Kidney epithelial cell (primary cell): Measurements from ENCODE around the gene C6orf47. TPM values are rescaled to one million over a fixed set of nuclear protein-coding genes. Genes with fewer than 3 reads are reported as not detected.

ENCODE experiments used
- DNase-seq: peaks from one replicate; pipeline ENCODE4 v3.0.0-alpha.2; 2010; ENCODE audit warnings: low read depth
- H3K27me3 ChIP-seq: 2 replicates; pipeline ENCODE4 v1.6.0; 2011; ENCODE audit warnings: low read length; ENCODE audit not compliant: control insufficient read depth, insufficient read depth
- H3K36me3 ChIP-seq: 2 replicates; pipeline ENCODE4 v1.5.1; 2011; ENCODE audit warnings: low read length; ENCODE audit not compliant: control insufficient read depth, insufficient read depth
- H3K4me3 ChIP-seq: 2 replicates; pipeline ENCODE4 v1.5.1; 2011; ENCODE audit warnings: low read depth, mild to moderate bottlenecking, control low read depth, low read length
- total RNA-seq: library from RNA; depleted of rRNA; stranded (reverse); fragments of >200 nt; gene quantifications from 2 replicates; pipeline ENCODE4 v1.2.3, GENCODE V29; 2015
- TF ChIP-seq, protein P1 (sequence below): IDR thresholded peaks from 2 replicates; pipeline ENCODE4 v1.5.1; 2011; ENCODE audit warnings: mild to moderate bottlenecking, moderate library complexity, low read length, control low read depth, inconsistent platforms; ENCODE audit not compliant: insufficient read depth, poor library complexity, severe bottlenecking

The C6orf47 gene
- total RNA-seq, 1 donor from 2014 or later: 24.9 TPM

DNA sequence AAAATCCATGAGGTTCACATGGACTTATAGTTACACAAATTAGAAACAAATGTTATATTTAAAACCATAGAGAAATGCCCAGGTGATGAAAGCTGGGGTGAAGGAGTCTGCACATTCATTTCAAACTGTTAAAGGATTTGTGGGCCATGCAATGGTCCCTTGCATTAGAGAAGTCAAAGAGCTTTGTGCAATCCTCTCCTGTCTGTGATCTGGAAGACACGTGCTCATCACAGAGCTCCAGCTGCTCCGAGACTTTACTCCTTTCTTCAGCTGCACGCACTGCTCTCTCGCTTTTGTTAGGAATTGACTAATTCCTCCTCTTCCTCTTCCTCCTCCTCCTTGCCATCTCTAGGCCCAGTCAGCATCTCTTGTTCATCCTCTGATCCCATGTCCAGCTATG lies 49.6 kb downstream of the C6orf47 start:
- H3K36me3 ChIP-seq: no peaks in the 10 kb centered on the region
- no peak overlapping the region for H3K4me3 ChIP-seq
- H3K27me3 ChIP-seq: no peaks in the 10 kb centered on the region
- DNase-seq: no peak
- TF ChIP-seq, protein P1, sequence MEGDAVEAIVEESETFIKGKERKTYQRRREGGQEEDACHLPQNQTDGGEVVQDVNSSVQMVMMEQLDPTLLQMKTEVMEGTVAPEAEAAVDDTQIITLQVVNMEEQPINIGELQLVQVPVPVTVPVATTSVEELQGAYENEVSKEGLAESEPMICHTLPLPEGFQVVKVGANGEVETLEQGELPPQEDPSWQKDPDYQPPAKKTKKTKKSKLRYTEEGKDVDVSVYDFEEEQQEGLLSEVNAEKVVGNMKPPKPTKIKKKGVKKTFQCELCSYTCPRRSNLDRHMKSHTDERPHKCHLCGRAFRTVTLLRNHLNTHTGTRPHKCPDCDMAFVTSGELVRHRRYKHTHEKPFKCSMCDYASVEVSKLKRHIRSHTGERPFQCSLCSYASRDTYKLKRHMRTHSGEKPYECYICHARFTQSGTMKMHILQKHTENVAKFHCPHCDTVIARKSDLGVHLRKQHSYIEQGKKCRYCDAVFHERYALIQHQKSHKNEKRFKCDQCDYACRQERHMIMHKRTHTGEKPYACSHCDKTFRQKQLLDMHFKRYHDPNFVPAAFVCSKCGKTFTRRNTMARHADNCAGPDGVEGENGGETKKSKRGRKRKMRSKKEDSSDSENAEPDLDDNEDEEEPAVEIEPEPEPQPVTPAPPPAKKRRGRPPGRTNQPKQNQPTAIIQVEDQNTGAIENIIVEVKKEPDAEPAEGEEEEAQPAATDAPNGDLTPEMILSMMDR: no peak

DNA sequence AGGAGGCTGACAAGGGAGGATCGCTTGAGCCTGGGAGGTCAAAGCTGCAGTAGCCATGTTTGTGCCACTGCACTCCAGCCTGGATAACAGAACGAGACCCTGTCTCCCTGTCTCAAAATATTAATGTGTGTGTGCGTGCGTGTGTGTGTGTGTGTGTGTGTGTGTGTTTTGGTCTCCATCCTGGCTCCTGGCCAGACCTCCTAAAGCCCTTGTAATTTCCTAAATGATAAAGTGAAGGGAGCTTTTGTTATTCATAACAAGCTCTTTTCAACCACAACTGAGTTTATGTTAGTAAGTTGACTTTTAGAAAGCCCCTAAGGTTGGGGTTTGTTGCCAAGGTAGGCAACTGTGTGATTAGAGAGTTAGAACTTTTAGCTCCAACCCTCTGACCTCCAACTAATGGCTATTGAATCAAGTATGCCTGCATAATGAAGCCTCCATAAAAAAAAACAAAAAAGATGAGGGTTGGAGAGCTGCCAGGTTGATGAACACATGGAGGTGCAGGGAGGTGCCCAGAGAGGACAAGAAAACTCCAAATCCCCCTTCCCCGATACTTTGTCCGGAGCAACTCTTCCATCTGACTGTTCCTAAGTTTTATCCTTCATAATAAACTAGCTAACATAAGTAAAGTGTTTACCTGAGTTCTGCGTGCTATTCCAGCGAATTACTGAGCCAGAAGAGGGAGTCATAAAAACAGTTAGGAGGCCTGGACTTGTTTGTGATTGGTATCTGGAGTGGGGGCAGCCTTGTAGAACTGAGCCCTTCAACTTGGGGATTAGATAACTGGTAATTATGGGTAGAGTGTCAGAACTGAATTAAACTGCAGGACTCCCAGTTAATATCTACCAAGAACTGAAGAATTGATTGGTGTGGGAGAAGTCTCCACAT lies 50.8 kb downstream of the C6orf47 start:
- Histone ChIP-seq H3K27me3 (no peaks in the 10 kb centered on the region), H3K36me3 (no peaks in the 10 kb centered on the region), H3K4me3 (no peak overlapping the region)
- no peak for DNase-seq
- TF ChIP-seq, protein P1: no peak

Other genes starting within 250 kb of the C6orf47 start
- gene MICB, start 162.6 kb downstream of the C6orf47 start, total RNA-seq: 6.9 and 8.1 TPM in 2 replicates
- gene MCCD1, start 131.8 kb downstream of the C6orf47 start, total RNA-seq: not detected in 2 replicates
- 290 and 412 TPM in 2 replicates for gene DDX39B, start 118.8 kb downstream of the C6orf47 start, total RNA-seq
- gene ATP6V1G2, start 114.2 kb downstream of the C6orf47 start, total RNA-seq: 0.67 and 2.7 TPM in 2 replicates
- gene NFKBIL1, start 113.2 kb downstream of the C6orf47 start, total RNA-seq: 41.9 and 44.0 TPM in 2 replicates
- 0.92 TPM in 1 of 2 replicates, not detected in the other for gene LTA, start 88.5 kb downstream of the C6orf47 start, total RNA-seq
- gene TNF, start 85.2 kb downstream of the C6orf47 start, total RNA-seq: 16.7 and 18.6 TPM in 2 replicates
- 19.3 and 21.4 TPM in 2 replicates for gene LTB, start 78.4 kb downstream of the C6orf47 start, total RNA-seq
- gene LST1, start 74.5 kb downstream of the C6orf47 start, total RNA-seq: 0.42 TPM in 1 of 2 replicates, not detected in the other
- gene NCR3, start 67.8 kb downstream of the C6orf47 start, total RNA-seq: not detected in 2 replicates
- 0.33 TPM in 1 of 2 replicates, not detected in the other for gene AIF1, start 45.5 kb downstream of the C6orf47 start, total RNA-seq
- gene PRRC2A, start 40.1 kb downstream of the C6orf47 start, total RNA-seq: 117 and 143 TPM in 2 replicates
- gene BAG6, start 8.1 kb downstream of the C6orf47 start, total RNA-seq: 468 and 473 TPM in 2 replicates
- 1.3 and 1.8 TPM in 2 replicates for gene APOM, start 4.9 kb downstream of the C6orf47 start, total RNA-seq
- gene GPANK1, start 4.2 kb upstream of the C6orf47 start, total RNA-seq: 17.7 and 22.0 TPM in 2 replicates
- gene CSNK2B, start 5.3 kb upstream of the C6orf47 start, total RNA-seq: 366 and 405 TPM in 2 replicates
- 2.8 and 6.0 TPM in 2 replicates for gene LY6G5B, start 9.2 kb upstream of the C6orf47 start, total RNA-seq
- gene LY6G5C, start 20.3 kb upstream of the C6orf47 start, total RNA-seq: not detected in 2 replicates
- gene ABHD16A, start 42.5 kb upstream of the C6orf47 start, total RNA-seq: 43.8 and 45.5 TPM in 2 replicates
- not detected in 2 replicates for gene LY6G6F, start 46.1 kb upstream of the C6orf47 start, total RNA-seq
- not detected in 2 replicates for gene LY6G6D, start 54.6 kb upstream of the C6orf47 start, total RNA-seq
- gene LY6G6C, start 61.0 kb upstream of the C6orf47 start, total RNA-seq: not detected in 2 replicates
- gene MPIG6B, start 62.6 kb upstream of the C6orf47 start, total RNA-seq: 0.29 TPM in 1 of 2 replicates, not detected in the other
- 91.5 and 106 TPM in 2 replicates for gene DDAH2, start 68.5 kb upstream of the C6orf47 start, total RNA-seq
- gene CLIC1, start 75.8 kb upstream of the C6orf47 start, total RNA-seq: 494 and 498 TPM in 2 replicates
- gene MSH5, start 79.2 kb upstream of the C6orf47 start, total RNA-seq: 8.9 and 13.1 TPM in 2 replicates
- gene SAPCD1, start 101.9 kb upstream of the C6orf47 start, total RNA-seq: 1.1 and 2.2 TPM in 2 replicates
- gene VWA7, start 116.5 kb upstream of the C6orf47 start, total RNA-seq: 1.5 and 3.1 TPM in 2 replicates
- gene VARS1, start 135.0 kb upstream of the C6orf47 start, total RNA-seq: 165 and 181 TPM in 2 replicates
- 78.6 and 89.0 TPM in 2 replicates for gene LSM2, start 146.2 kb upstream of the C6orf47 start, total RNA-seq
- gene HSPA1L, start 154.5 kb upstream of the C6orf47 start, total RNA-seq: 0.46 and 1.1 TPM in 2 replicates
- gene HSPA1A, start 154.8 kb upstream of the C6orf47 start, total RNA-seq: 54.6 and 67.0 TPM in 2 replicates
- 68.3 and 79.1 TPM in 2 replicates for gene HSPA1B, start 167.0 kb upstream of the C6orf47 start, total RNA-seq
- gene NEU1, start 202.0 kb upstream of the C6orf47 start, total RNA-seq: 142 and 152 TPM in 2 replicates
- gene SLC44A4, start 218.2 kb upstream of the C6orf47 start, total RNA-seq: 17.7 and 26.1 TPM in 2 replicates
- 55.7 and 59.3 TPM in 2 replicates for gene EHMT2, start 236.9 kb upstream of the C6orf47 start, total RNA-seq
- 3.0 and 4.9 TPM in 2 replicates for gene ZBTB12, start 241.3 kb upstream of the C6orf47 start, total RNA-seq